Neural progenitor cell (in vitro differentiated cells): ENCODE data around the gene NFIA.

Experiments
- CTCF ChIP-seq: fragments of 200-600 bp; sonication (generic); IDR thresholded peaks from 2 replicates; pipeline ENCODE4 v1.5.1; 2017; ENCODE audit warnings: antibody characterized with exemption, mild to moderate bottlenecking
- EZH2 ChIP-seq: fragments of 200-600 bp; sonication (generic); IDR thresholded peaks from 2 replicates; pipeline ENCODE4 v1.6.1; 2017; ENCODE audit warnings: antibody characterized with exemption, mild to moderate bottlenecking, moderate library complexity

- TF ChIP-seq CTCF (no peak), EZH2 (no peak)
Observed at GRCh38 chr1:61271412-61271789, 189.0 kb downstream of the NFIA start.
